PC-9 (cell line): Measurements from ENCODE around the gene DHTKD1. TPM values are rescaled to one million over a fixed set of nuclear protein-coding genes. Genes with fewer than 3 reads are reported as not detected.
"Not testable (repeated sequence)": the region's sequence is repeated elsewhere in the genome, so short reads cannot be mapped to it uniquely, and the experiment has no call there.

Experiments used
- BruUV-seq: library from RNA; stranded (reverse); fragments of 400-500 nt; replicated peaks from 2 replicates; lab custom pipeline; 2021; lab: Mats Ljungman, UMichigan
- CTCF ChIA-PET: fragments of 300-600 bp; sonication (Branson Sonifier 250); formaldehyde crosslinking; loops from one replicate; lab custom pipeline; 2022; ENCODE audit warnings: antibody characterized with exemption; lab: Charles Lee
- POLR2A ChIA-PET: fragments of 300-600 bp; sonication (Branson Sonifier 250); formaldehyde crosslinking; loops from one replicate; lab custom pipeline; 2022; ENCODE audit warnings: antibody characterized with exemption; ENCODE audit not compliant: unreplicated experiment; lab: Charles Lee
- DNase-seq, 2 experiments: peaks; one replicate each; pipeline versions ENCODE4 v3.0.0 to v3.0.0-alpha.2; 2015 to 2022; ENCODE audit warnings: mixed read lengths in 1 of 2
- H2AFZ ChIP-seq: fragments of 200-600 bp; sonication (generic); 2 replicates; pipeline ENCODE4 v1.8.1; 2017; ENCODE audit warnings: antibody characterized with exemption
- H3F3A ChIP-seq: fragments of 200-600 bp; sonication (generic); 2 replicates; pipeline ENCODE4 v1.8.1; 2017; ENCODE audit warnings: antibody characterized with exemption, mild to moderate bottlenecking, low read depth; ENCODE audit not compliant: insufficient read depth
- H3K27ac ChIP-seq: fragments of 200-600 bp; sonication (generic); 2 replicates; pipeline ENCODE4 v1.6.1; 2016; ENCODE audit warnings: mixed run types
- H3K27me3 ChIP-seq: fragments of 200-600 bp; sonication (generic); 2 replicates; pipeline ENCODE4 v1.6.1; 2016; ENCODE audit warnings: low read depth, mixed run types; ENCODE audit not compliant: insufficient read depth
- H3K36me3 ChIP-seq: fragments of 200-600 bp; sonication (generic); 2 replicates; pipeline ENCODE4 v1.6.1; 2016; ENCODE audit warnings: low read depth, mixed run types
- H3K4me1 ChIP-seq: fragments of 200-600 bp; sonication (generic); replicated peaks from 2 replicates; pipeline ENCODE4 v1.6.1; 2016; ENCODE audit warnings: mixed run types; ENCODE audit not compliant: insufficient read depth
- H3K4me2 ChIP-seq: fragments of 200-600 bp; sonication (generic); 2 replicates; pipeline ENCODE4 v1.6.1; 2017; ENCODE audit warnings: mixed run types
- H3K4me3 ChIP-seq: fragments of 200-600 bp; sonication (generic); 2 replicates; pipeline ENCODE4 v1.6.1; 2016; ENCODE audit warnings: mixed run types
- H3K79me2 ChIP-seq: fragments of 200-600 bp; sonication (generic); 2 replicates; pipeline ENCODE4 v1.6.1; 2017; ENCODE audit warnings: low read depth, mixed run types
- H3K9me2 ChIP-seq: fragments of 200-600 bp; sonication (generic); 2 replicates; pipeline ENCODE4 v1.8.1; 2017; ENCODE audit warnings: mild to moderate bottlenecking; ENCODE audit not compliant: insufficient read depth
- H3K9me3 ChIP-seq: fragments of 200-600 bp; sonication (generic); 2 replicates; pipeline ENCODE4 v1.8.1; 2016; ENCODE audit warnings: low read depth; ENCODE audit not compliant: insufficient read depth
- H4K20me1 ChIP-seq: fragments of 200-600 bp; sonication (generic); 2 replicates; pipeline ENCODE4 v1.8.1; 2017; ENCODE audit not compliant: insufficient read depth
- EZH2 ChIP-seq: fragments of 200-600 bp; sonication (generic); IDR thresholded peaks from 2 replicates; pipeline ENCODE4 v1.8.0; 2017; ENCODE audit warnings: antibody characterized with exemption, low read depth
- intact Hi-C: fragments of 100-400 bp; cut with micrococcal nuclease; formaldehyde crosslinking; loops from one replicate; pipeline ENCODE4 v1.10.0; 2022; ENCODE audit not compliant: unreplicated experiment
- total RNA-seq: library from RNA; stranded (reverse); gene quantifications from 2 replicates; pipeline ENCODE4 v1.2.3, GENCODE V29; 2021
- TF ChIP-seq, protein P1 (sequence below): fragments of 200-600 bp; sonication (generic); conservative IDR thresholded peaks from 2 replicates; pipeline ENCODE4 v1.6.1; 2017; ENCODE audit warnings: mixed run types, antibody characterized with exemption, mild to moderate bottlenecking, moderate library complexity

The DHTKD1 gene
- total RNA-seq, 1 experiment from 2014 or later, result 41.1 TPM

DNA sequence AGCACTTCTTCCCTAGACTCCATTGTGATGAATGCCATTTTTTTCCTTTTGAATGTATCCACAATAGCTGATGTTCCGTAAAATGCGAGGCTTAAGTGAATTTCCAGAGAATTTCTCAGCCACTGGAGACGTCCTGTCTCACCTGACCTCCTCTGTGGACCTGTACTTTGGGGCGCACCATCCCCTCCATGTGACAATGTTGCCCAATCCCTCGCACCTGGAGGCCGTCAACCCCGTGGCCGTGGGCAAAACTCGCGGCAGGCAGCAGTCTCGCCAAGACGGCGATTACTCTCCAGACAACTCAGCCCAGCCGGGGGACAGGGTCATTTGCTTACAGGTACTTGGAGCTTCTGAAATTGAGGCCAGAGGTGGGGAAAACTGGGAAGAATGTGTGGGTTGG, 20.2 kb downstream of the DHTKD1 start:
- Histone ChIP-seq H3K4me3 (no peak overlapping the region), H3K9me3 (no peaks in the 10 kb centered on the region), H3K27ac (no peak overlapping the region), H3K9me2 (no peaks in the 10 kb centered on the region), H3K27me3 (no peaks in the 10 kb centered on the region), H2AFZ (no peak overlapping the region), H3K79me2 (no peaks in the 10 kb centered on the region), H3K4me2 (no peak overlapping the region), H4K20me1 (no peaks in the 10 kb centered on the region), H3K4me1 (no peaks in the 10 kb centered on the region), H3F3A (no peaks in the 10 kb centered on the region), H3K36me3 (no peaks in the 10 kb centered on the region)
- BruUV-seq, result no TSS peak
- no peak for DNase-seq
- intact Hi-C loops, result no loop called here
- ChIA-PET CTCF (no interaction called here), POLR2A (no interaction called here)
- TF ChIP-seq, protein P1, sequence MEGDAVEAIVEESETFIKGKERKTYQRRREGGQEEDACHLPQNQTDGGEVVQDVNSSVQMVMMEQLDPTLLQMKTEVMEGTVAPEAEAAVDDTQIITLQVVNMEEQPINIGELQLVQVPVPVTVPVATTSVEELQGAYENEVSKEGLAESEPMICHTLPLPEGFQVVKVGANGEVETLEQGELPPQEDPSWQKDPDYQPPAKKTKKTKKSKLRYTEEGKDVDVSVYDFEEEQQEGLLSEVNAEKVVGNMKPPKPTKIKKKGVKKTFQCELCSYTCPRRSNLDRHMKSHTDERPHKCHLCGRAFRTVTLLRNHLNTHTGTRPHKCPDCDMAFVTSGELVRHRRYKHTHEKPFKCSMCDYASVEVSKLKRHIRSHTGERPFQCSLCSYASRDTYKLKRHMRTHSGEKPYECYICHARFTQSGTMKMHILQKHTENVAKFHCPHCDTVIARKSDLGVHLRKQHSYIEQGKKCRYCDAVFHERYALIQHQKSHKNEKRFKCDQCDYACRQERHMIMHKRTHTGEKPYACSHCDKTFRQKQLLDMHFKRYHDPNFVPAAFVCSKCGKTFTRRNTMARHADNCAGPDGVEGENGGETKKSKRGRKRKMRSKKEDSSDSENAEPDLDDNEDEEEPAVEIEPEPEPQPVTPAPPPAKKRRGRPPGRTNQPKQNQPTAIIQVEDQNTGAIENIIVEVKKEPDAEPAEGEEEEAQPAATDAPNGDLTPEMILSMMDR, result no peak
- TF ChIP-seq EZH2, result no peak

- Histone ChIP-seq H3K9me3 (no peaks in the 10 kb centered on the region), H3K4me2 (no peak overlapping the region), H3K36me3 (no peaks in the 10 kb centered on the region), H3K9me2 (no peaks in the 10 kb centered on the region), H3K4me1 (no peaks in the 10 kb centered on the region), H3K79me2 (no peaks in the 10 kb centered on the region), H3K27ac (no peak overlapping the region), H2AFZ (no peak overlapping the region), H3K27me3 (no peaks in the 10 kb centered on the region), H3F3A (no peaks in the 10 kb centered on the region), H3K4me3 (no peak overlapping the region), H4K20me1 (no peaks in the 10 kb centered on the region)
- no peak for TF ChIP-seq EZH2
- TF ChIP-seq, protein P1, result no peak
- intact Hi-C loops, result no loop called here
- CTCF ChIA-PET, result no interaction called here
- DNase-seq, result no peak
- POLR2A ChIA-PET, result no interaction called here
- no TSS peak for BruUV-seq
Measured at GRCh38 chr10:12091421-12091820, 22.7 kb downstream of the DHTKD1 start.

DNA sequence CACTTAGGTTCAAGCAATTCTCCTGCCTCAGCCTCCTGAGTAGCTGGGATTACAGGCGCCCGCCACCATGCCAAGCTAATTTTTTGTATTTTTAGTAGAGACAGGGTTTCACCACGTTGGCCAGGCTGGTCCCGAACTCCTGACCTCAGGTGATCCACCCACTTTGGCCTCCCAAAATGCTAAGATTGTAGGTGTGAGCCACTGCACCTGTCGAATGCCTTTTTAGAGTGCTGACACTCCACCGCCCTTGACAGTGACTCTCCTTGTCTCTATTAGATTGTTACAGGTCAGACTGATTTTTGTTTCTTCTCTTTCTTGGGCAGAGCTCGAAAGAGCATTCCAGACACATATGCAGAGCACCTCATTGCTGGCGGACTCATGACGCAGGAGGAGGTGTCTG, 28.6 kb downstream of the DHTKD1 start:
- H3K27me3 ChIP-seq, H3K9me3 ChIP-seq, H2AFZ ChIP-seq, H4K20me1 ChIP-seq, intact Hi-C loops, BruUV-seq, H3K36me3 ChIP-seq, H3K4me1 ChIP-seq, H3F3A ChIP-seq, H3K9me2 ChIP-seq, H3K4me3 ChIP-seq, H3K4me2 ChIP-seq, CTCF ChIA-PET, DNase-seq, H3K79me2 ChIP-seq, H3K27ac ChIP-seq: not testable (repeated sequence)
- POLR2A ChIA-PET, result interaction anchor here (0.8 kb wide), 1 partner anchor 55 kb away, joined by 5 read pairs; the partner anchor contains the start of gene UPF2

DNA sequence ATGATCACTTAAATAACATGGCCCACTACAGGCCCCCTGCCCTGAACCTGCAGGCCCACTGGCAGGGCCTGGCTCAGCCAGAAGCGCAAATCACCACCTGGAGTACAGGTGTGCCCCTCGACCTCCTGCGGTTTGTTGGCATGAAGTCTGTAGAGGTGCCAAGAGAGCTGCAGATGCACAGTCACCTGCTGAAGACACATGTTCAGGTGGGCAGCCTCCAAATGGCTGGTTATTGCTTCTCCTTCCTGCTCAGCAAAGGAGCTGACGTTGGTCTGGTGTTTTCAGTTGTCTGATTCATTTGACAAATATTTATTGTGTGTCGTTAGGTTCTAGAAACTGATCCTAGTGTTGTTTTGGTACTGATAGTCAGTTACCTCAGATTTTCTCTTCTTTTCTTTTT, 29.0 kb downstream of the DHTKD1 start:
- H3K4me1 ChIP-seq, result no peaks in the 10 kb centered on the region
- H3K9me2 ChIP-seq, result no peaks in the 10 kb centered on the region
- H3K4me3 ChIP-seq, result no peak overlapping the region
- ChIA-PET CTCF (no interaction called here), POLR2A (interaction anchor here (0.8 kb wide), 1 partner anchor 55 kb away, joined by 5 read pairs; the partner anchor contains the start of gene UPF2)
- H3K9me3 ChIP-seq, result no peaks in the 10 kb centered on the region
- no peak overlapping the region for H3K4me2 ChIP-seq
- H3F3A ChIP-seq, result no peaks in the 10 kb centered on the region
- no peaks in the 10 kb centered on the region for H3K27me3 ChIP-seq
- no peak overlapping the region for H3K27ac ChIP-seq
- H2AFZ ChIP-seq, result no peak overlapping the region
- no peak for TF ChIP-seq EZH2
- no peaks in the 10 kb centered on the region for H3K36me3 ChIP-seq
- H3K79me2 ChIP-seq, result no peaks in the 10 kb centered on the region
- peak in 1 of 2 experiments; percentile 75 for DNase-seq
- no peaks in the 10 kb centered on the region for H4K20me1 ChIP-seq
- intact Hi-C loops, result no loop called here
- BruUV-seq, result no TSS peak
